ENCODE data around the gene PREX1. TPM values are rescaled to one million over a fixed set of nuclear protein-coding genes. Genes with fewer than 3 reads are reported as not detected.

Gene PREX1
- total and polyA plus RNA-seq, 7 experiments from 2014 or later: 2.9 to 143 (median 48.6) TPM

DNA sequence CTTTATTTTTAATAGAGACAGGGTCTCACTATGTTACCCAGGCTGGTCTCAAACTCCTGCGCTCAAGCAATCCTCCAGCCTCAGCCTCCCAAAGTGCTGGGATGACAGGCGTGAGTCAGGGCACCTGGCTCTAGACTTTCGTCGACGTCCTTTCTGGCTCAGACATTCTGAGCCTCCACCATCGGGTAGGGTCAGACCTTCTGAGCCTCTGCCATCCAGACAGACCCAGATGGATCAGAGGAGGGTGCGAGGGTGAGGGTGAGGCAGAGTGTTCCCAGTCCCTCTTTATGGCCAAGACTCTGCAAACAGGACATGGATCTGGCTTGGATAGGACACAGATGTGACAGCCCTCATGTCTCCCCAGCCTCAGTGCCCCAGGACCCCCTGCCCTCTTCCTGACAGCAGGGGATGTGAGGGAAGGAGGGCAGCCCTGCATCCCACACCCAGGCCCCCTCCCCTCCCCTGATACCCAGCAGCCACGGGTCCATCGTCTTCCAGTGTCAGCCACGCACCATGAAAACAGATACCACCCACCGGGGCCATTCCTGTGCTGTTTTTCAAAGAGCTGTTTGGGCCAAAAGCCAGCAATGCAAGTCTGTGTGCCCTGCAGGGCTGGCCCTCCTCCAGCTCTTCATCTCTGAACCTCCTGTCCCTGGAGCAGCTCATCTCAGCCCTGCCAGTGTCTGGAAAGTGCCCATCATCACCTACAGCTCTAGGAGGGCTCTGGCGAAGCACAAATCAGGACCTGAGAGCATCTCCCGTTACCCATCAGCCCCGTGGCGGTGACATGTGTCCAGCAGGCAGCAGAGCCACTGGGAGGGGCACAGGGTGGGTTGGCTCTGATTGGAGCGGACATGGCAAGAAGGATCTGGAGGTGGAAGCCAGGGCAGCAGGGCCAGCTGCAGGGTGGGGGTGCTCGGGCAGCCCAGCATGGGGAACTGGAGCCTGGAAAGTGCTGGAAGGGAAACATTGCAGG, 208.4 kb downstream of the PREX1 start:
- peaks cover 5 to 16% (median 7%) of the 10 kb centered on the region in 7 donors for H3K4me1 Mint-ChIP-seq
- ChIA-PET POLR2A (no interaction called here), CTCF (interaction anchor here (0.7 to 7.7 kb wide), 6 partner anchors 891 to 1334 kb away, joined by 3 to 66 read pairs (median 8); no protein-coding TSS in a partner anchor)
- no peak for DNase-seq
- no peaks in the 10 kb centered on the region for H3K36me3 Mint-ChIP-seq
- intact Hi-C loops (cut with micrococcal nuclease): loop anchor here (1.0 to 10.0 kb wide), 4 partner anchors 835 to 1865 kb away; partner anchors contain the start of gene SULF2 (in 1 of the 2)
- Histone ChIP-seq H3K4me1 (ENCODE audit: control insufficient read depth in 2 of 2, insufficient read depth in 2 of 2, low read length in 2 of 2) (peaks cover 7 to 11% of the 10 kb centered on the region in 2 donors), H3K4me3 (ENCODE audit: low read length) (no peak overlapping the region), H3K27ac (ENCODE audit: low read depth, low read length) (no peak overlapping the region), H3K27me3 (ENCODE audit: control insufficient read depth in 2 of 2, insufficient read depth in 2 of 2, low read length in 2 of 2) (no peaks in the 10 kb centered on the region), H3K36me3 (ENCODE audit: control insufficient read depth in 2 of 3, insufficient read depth in 3 of 3, low read length in 3 of 3) (no peaks in the 10 kb centered on the region), H3K9me3 (ENCODE audit: control insufficient read depth in 2 of 3, low read length in 3 of 3) (no peaks in the 10 kb centered on the region)
- no peak for ATAC-seq
- no peak overlapping the region for H3K27ac Mint-ChIP-seq
- no peak overlapping the region for H3K4me3 Mint-ChIP-seq
- H3K9me3 Mint-ChIP-seq: peaks cover 0 to 2% (median 0%) of the 10 kb centered on the region in 11 donors
- no peaks in the 10 kb centered on the region for H3K27me3 Mint-ChIP-seq

- no peaks in the 10 kb centered on the region for H3K36me3 ChIP-seq (ENCODE audit: control insufficient read depth in 2 of 3, insufficient read depth in 3 of 3, low read length in 3 of 3)
- no peak overlapping the region for H3K27ac Mint-ChIP-seq
- peaks cover 7 to 11% of the 10 kb centered on the region in 2 donors for H3K4me1 ChIP-seq (ENCODE audit: control insufficient read depth in 2 of 2, insufficient read depth in 2 of 2, low read length in 2 of 2)
- intact Hi-C loops (cut with micrococcal nuclease): no loop called here
- ChIA-PET CTCF (interaction anchor here (3.8 to 7.7 kb wide), 2 partner anchors 941 to 945 kb away, joined by 11 to 66 read pairs; no protein-coding TSS in a partner anchor), POLR2A (no interaction called here)
- H3K4me1 Mint-ChIP-seq: peaks cover 5 to 16% (median 7%) of the 10 kb centered on the region in 7 donors
- peaks cover 0 to 2% (median 0%) of the 10 kb centered on the region in 11 donors for H3K9me3 Mint-ChIP-seq
- no peak overlapping the region for H3K27ac ChIP-seq (ENCODE audit: low read depth, low read length)
- ATAC-seq (no peak), DNase-seq (no peak)
- H3K4me3 ChIP-seq (ENCODE audit: low read length): no peak overlapping the region
- H3K27me3 ChIP-seq (ENCODE audit: control insufficient read depth in 2 of 2, insufficient read depth in 2 of 2, low read length in 2 of 2): no peaks in the 10 kb centered on the region
- H3K36me3 Mint-ChIP-seq: no peaks in the 10 kb centered on the region
- H3K4me3 Mint-ChIP-seq: no peak overlapping the region
- H3K27me3 Mint-ChIP-seq: peaks cover 0 to 2% (median 0%) of the 10 kb centered on the region in 5 donors
- H3K9me3 ChIP-seq (ENCODE audit: control insufficient read depth in 2 of 3, low read length in 3 of 3): no peaks in the 10 kb centered on the region
These were observed 209.2 kb downstream of the PREX1 start for GRCh38 chr20:48618631-48619030.

GRCh38 chr20:48618052-48618451, 209.7 kb downstream of the PREX1 start:
- peaks cover 5 to 16% (median 7%) of the 10 kb centered on the region in 7 donors for H3K4me1 Mint-ChIP-seq
- peaks cover 0 to 4% (median 0%) of the 10 kb centered on the region in 5 donors for H3K27me3 Mint-ChIP-seq
- peaks cover 0 to 2% (median 0%) of the 10 kb centered on the region in 11 donors for H3K9me3 Mint-ChIP-seq
- H3K4me3 ChIP-seq (ENCODE audit: low read length): no peak overlapping the region
- no peak overlapping the region for H3K4me3 Mint-ChIP-seq
- no peak for ATAC-seq
- no peaks in the 10 kb centered on the region for H3K36me3 ChIP-seq (ENCODE audit: control insufficient read depth in 2 of 3, insufficient read depth in 3 of 3, low read length in 3 of 3)
- no peak for DNase-seq
- H3K27me3 ChIP-seq (ENCODE audit: control insufficient read depth in 2 of 2, insufficient read depth in 2 of 2, low read length in 2 of 2): no peaks in the 10 kb centered on the region
- intact Hi-C loops (cut with micrococcal nuclease): no loop called here
- no peak overlapping the region for H3K27ac Mint-ChIP-seq
- CTCF ChIA-PET: interaction anchor here (7.7 kb wide), 1 partner anchor 940 kb away, joined by 66 read pairs; no protein-coding TSS in a partner anchor
- no peaks in the 10 kb centered on the region for H3K9me3 ChIP-seq (ENCODE audit: control insufficient read depth in 2 of 3, low read length in 3 of 3)
- POLR2A ChIA-PET: no interaction called here
- H3K4me1 ChIP-seq (ENCODE audit: control insufficient read depth in 2 of 2, insufficient read depth in 2 of 2, low read length in 2 of 2): peaks cover 7 to 11% of the 10 kb centered on the region in 2 donors
- no peak overlapping the region for H3K27ac ChIP-seq (ENCODE audit: low read depth, low read length)
- H3K36me3 Mint-ChIP-seq: no peaks in the 10 kb centered on the region

DNA sequence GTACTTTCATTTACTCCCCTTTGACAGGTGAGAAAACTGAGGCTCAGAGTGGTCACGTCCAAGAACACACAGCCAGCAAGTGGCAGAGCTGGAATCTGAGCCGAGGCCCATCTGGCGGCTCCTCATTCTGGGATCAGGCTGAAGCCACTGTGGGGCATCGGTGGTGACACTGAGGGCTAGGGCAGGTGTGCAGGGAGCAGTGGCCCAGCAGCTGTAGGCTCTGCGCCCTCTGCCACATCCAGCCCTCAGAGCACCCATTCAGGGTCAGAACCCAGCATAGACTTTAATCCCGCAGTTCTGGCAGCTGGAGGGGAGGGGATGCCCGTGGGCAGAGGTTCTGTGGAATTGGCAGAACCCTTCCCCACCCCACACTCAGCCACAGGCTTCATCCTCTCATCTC, 210.3 kb downstream of the PREX1 start:
- Mint-ChIP-seq H3K27ac (no peak overlapping the region), H3K4me3 (no peak overlapping the region), H3K9me3 (peaks cover 0 to 2% (median 0%) of the 10 kb centered on the region in 11 donors), H3K4me1 (peaks cover 5 to 14% (median 7%) of the 10 kb centered on the region in 7 donors), H3K36me3 (no peaks in the 10 kb centered on the region), H3K27me3 (peaks cover 0 to 7% (median 4%) of the 10 kb centered on the region in 5 donors)
- no peak overlapping the region for H3K4me3 ChIP-seq (ENCODE audit: low read length)
- intact Hi-C loops (cut with micrococcal nuclease): no loop called here
- DNase-seq (no peak), ATAC-seq (no peak)
- H3K4me1 ChIP-seq (ENCODE audit: control insufficient read depth in 2 of 2, insufficient read depth in 2 of 2, low read length in 2 of 2): peaks cover 7 to 11% of the 10 kb centered on the region in 2 donors
- H3K9me3 ChIP-seq (ENCODE audit: control insufficient read depth in 2 of 3, low read length in 3 of 3): no peaks in the 10 kb centered on the region
- ChIA-PET POLR2A (no interaction called here), CTCF (interaction anchor here (7.7 kb wide), 1 partner anchor 939 kb away, joined by 66 read pairs; no protein-coding TSS in a partner anchor)
- H3K27me3 ChIP-seq (ENCODE audit: control insufficient read depth in 2 of 2, insufficient read depth in 2 of 2, low read length in 2 of 2): no peaks in the 10 kb centered on the region
- no peaks in the 10 kb centered on the region for H3K36me3 ChIP-seq (ENCODE audit: control insufficient read depth in 2 of 3, insufficient read depth in 3 of 3, low read length in 3 of 3)
- no peak overlapping the region for H3K27ac ChIP-seq (ENCODE audit: low read depth, low read length)

DNA sequence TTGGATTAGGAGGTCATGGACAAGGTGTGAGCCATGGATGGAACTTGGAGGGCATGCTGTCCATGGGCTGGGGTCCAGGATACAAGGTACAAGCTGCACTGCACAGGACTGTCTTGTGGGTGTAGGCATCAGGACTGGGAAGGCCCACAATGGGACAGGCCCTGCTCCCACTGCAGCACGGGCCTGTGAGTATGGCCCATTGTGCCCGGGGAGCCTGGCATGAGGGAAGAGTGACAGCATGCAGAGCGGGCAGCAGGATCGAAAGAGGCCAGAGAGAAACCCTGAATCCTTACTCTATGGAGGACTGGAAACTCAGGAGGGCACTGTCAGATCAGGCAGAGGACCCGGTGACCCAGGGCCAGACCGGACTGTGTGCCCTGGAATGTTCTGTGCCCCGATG, 211.3 kb downstream of the PREX1 start:
- Histone ChIP-seq H3K27me3 (ENCODE audit: control insufficient read depth in 2 of 2, insufficient read depth in 2 of 2, low read length in 2 of 2) (no peaks in the 10 kb centered on the region), H3K27ac (ENCODE audit: low read depth, low read length) (no peak overlapping the region), H3K4me3 (ENCODE audit: low read length) (no peak overlapping the region), H3K4me1 (ENCODE audit: control insufficient read depth in 2 of 2, insufficient read depth in 2 of 2, low read length in 2 of 2) (peaks cover 7 to 10% of the 10 kb centered on the region in 2 donors), H3K9me3 (ENCODE audit: control insufficient read depth in 2 of 3, low read length in 3 of 3) (no peaks in the 10 kb centered on the region), H3K36me3 (ENCODE audit: control insufficient read depth in 2 of 3, insufficient read depth in 3 of 3, low read length in 3 of 3) (no peaks in the 10 kb centered on the region)
- POLR2A ChIA-PET: no interaction called here
- CTCF ChIA-PET: interaction anchor here (7.7 kb wide), 1 partner anchor 938 kb away, joined by 66 read pairs; no protein-coding TSS in a partner anchor
- no peak for DNase-seq
- no peak overlapping the region for H3K4me3 Mint-ChIP-seq
- peaks cover 0 to 9% (median 4%) of the 10 kb centered on the region in 5 donors for H3K27me3 Mint-ChIP-seq
- peaks cover 5 to 10% (median 7%) of the 10 kb centered on the region in 7 donors for H3K4me1 Mint-ChIP-seq
- intact Hi-C loops (cut with micrococcal nuclease): no loop called here
- peak overlapping the region in 1 of 9 donors; percentile 35 for H3K27ac Mint-ChIP-seq
- H3K36me3 Mint-ChIP-seq: no peaks in the 10 kb centered on the region
- H3K9me3 Mint-ChIP-seq: peaks cover 0 to 2% (median 0%) of the 10 kb centered on the region in 11 donors
- ATAC-seq: no peak

DNA sequence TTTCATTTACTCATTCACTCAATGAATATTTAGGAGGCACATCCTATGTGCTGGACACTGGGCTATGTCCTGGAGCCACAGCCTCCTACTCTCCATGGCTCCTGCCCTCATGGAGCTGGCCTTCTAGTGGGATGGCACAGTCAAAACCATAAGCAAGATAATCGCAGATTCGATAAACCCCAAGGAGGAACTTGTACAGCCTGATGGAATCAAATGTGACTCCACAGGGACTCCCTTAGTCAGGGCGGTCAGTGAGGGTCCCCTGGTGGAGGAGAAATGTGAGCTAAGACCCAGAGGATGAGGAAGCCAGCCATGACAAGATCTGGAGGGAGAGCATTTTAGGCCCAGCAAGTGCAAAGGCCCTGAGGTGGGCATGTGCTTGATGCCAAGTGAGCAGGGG, 211.9 kb downstream of the PREX1 start:
- H3K4me1 ChIP-seq (ENCODE audit: control insufficient read depth in 2 of 2, insufficient read depth in 2 of 2, low read length in 2 of 2): peaks cover 2 to 4% of the 10 kb centered on the region in 2 donors
- H3K9me3 Mint-ChIP-seq: peaks cover 0 to 2% (median 0%) of the 10 kb centered on the region in 11 donors
- H3K36me3 ChIP-seq (ENCODE audit: control insufficient read depth in 2 of 3, insufficient read depth in 3 of 3, low read length in 3 of 3): no peaks in the 10 kb centered on the region
- H3K27ac Mint-ChIP-seq: no peak overlapping the region
- no peak overlapping the region for H3K27ac ChIP-seq (ENCODE audit: low read depth, low read length)
- no peaks in the 10 kb centered on the region for H3K36me3 Mint-ChIP-seq
- CTCF ChIA-PET: no interaction called here
- POLR2A ChIA-PET: no interaction called here
- intact Hi-C loops (cut with micrococcal nuclease): no loop called here
- ATAC-seq: no peak
- no peak overlapping the region for H3K4me3 Mint-ChIP-seq
- no peak overlapping the region for H3K4me3 ChIP-seq (ENCODE audit: low read length)
- no peak for DNase-seq
- no peaks in the 10 kb centered on the region for H3K9me3 ChIP-seq (ENCODE audit: control insufficient read depth in 2 of 3, low read length in 3 of 3)
- H3K27me3 Mint-ChIP-seq: peaks cover 0 to 9% (median 4%) of the 10 kb centered on the region in 5 donors
- H3K4me1 Mint-ChIP-seq: peaks cover 4 to 7% (median 5%) of the 10 kb centered on the region in 7 donors
- no peaks in the 10 kb centered on the region for H3K27me3 ChIP-seq (ENCODE audit: control insufficient read depth in 2 of 2, insufficient read depth in 2 of 2, low read length in 2 of 2)
